ENCODE measurements around the gene RAB6B.

The RAB6B gene

GRCh38 chr3:133880886-133881455, 14.7 kb downstream of the RAB6B start:
- no peak for DNase-seq

GRCh38 chr3:133880287-133880686, 15.4 kb downstream of the RAB6B start:
- DNase-seq: no peak

DNA sequence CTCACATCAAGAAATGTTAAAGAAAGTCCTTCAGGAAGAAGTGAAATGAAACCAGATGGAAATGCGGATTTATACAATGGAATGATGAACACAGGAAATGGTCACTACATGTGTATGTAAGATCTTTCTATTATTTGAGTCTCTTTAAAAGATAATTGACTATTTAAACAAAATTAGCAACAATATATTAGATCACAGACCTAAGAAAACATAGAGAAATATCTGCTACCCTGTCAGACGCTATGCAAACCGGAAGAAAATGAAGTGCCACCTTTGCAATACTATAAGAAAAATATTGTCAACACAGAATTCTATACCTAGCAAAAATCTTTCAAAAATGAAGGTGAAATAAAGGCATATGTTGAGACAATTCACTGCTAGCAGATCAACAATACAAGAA, 17.2 kb downstream of the RAB6B start:
- DNase-seq: no peak

DNA sequence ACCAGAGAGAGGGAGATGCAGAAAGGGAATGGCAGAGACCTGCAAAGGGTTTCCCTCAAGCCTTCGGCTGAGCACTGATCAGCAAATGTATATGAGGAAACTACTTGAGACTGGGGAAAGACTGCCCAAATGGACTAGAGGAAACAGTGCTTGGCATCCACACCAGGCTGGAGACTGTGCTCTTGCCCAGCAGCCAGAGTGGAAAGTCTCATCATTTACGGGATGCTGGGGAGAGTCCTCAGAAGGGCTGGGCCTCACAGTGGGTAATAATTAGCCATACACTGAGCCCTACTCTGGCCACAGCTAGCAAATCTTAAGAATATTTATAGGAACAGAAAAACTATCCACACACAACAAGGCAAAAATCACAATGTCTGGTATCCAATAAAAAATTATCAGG, 18.5 kb downstream of the RAB6B start:
- no peak for DNase-seq

DNA sequence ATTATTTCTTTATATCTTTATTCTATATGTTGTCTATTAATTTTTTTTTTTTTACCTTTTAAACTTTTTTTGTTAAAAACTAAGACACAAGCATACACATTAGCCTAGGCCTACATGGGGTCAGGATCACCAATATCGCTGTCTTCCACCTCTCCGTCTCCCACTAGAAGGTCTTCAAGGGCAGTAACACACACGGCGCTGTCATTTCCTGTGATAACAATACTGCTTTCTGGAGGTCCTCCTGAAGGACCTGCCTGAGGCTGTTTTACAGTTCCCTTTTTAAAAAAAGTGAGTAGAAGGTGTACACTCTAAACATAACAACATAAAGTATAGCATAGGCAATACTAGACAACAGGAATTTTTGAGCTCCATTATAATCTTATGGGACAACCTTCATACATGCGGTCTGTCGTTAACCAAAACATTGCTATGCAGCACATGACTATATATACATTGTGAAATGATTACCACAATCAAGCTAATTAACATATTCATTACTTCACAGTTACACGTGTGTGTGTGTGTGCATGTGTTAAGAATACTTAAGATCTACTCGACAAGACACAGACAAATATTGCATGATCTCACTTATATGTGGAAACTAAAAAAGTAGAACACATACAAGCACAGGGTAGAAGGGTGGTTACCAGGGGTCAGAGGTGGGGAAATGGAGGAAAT, 20.8 kb downstream of the RAB6B start:
- no peak for DNase-seq

GRCh38 chr3:133874344-133874743, 21.3 kb downstream of the RAB6B start:
- DNase-seq: no peak

- DNase-seq: no peak
Measured at GRCh38 chr3:133872781-133873180, 22.9 kb downstream of the RAB6B start.

GRCh38 chr3:133872161-133872560, 23.5 kb downstream of the RAB6B start:
- DNase-seq: no peak

DNA sequence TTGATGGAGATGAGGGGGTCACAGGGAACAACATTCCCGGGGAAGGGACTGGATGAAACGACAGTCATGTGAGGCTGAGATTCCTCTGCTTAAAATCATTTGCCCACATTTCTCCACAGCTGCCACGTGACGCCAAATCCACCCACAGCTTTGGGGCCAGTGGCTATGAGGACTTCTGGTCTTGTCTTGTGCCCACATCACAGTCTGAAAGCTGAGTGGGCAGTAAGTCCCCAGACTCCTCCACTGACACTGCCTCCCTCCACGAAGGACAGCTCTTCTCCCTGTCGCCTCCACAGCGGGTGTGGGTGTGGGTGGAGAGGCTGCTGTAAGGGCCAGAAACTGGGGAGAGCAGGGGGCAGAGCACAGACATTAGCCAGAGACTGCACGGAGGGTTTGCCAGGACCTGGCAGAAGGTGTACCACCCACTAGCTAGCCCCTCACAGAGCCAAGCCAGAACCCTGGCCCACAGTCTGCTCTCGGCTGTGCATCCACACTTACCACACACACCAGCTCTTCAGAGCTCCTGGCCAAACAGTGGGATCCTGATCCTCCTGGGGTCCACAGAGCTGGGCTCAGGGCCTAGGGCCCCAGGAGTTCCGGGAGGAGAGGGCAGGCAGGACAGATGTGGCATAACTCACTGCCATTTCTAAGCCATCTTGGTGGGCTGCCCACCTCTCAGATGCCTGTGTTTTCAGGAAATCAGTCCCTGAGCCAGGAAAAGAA, 24.2 kb downstream of the RAB6B start:
- no peak for DNase-seq

DNA sequence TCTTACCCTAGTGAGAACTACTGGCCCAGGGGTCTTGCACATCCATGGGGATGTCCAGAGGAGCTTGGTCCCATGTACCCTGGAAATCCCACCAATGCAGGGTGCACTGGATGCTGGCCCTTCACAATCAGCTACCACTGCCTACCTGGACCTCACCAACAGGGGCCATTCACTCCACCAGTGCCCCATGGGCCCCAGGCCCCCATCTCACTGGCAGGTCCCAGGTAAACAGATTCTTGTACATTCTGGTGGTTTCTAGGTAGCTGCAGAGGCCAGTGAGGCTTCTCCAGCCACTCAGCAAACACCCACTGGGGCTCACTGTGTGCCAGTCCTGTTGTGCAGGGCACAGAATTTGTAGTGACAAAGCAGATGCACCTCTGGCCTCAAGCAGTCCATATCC, 24.9 kb downstream of the RAB6B start:
- no peak for DNase-seq

GRCh38 chr3:133869586-133869985, 26.1 kb downstream of the RAB6B start:
- DNase-seq: no peak

- no peak for DNase-seq
Measured at GRCh38 chr3:133868758-133869475, 26.8 kb downstream of the RAB6B start.

GRCh38 chr3:133868186-133868585, 27.5 kb downstream of the RAB6B start:
- DNase-seq: no peak

- DNase-seq: no peak
Measured at GRCh38 chr3:133866141-133866540, 29.5 kb downstream of the RAB6B start.

DNA sequence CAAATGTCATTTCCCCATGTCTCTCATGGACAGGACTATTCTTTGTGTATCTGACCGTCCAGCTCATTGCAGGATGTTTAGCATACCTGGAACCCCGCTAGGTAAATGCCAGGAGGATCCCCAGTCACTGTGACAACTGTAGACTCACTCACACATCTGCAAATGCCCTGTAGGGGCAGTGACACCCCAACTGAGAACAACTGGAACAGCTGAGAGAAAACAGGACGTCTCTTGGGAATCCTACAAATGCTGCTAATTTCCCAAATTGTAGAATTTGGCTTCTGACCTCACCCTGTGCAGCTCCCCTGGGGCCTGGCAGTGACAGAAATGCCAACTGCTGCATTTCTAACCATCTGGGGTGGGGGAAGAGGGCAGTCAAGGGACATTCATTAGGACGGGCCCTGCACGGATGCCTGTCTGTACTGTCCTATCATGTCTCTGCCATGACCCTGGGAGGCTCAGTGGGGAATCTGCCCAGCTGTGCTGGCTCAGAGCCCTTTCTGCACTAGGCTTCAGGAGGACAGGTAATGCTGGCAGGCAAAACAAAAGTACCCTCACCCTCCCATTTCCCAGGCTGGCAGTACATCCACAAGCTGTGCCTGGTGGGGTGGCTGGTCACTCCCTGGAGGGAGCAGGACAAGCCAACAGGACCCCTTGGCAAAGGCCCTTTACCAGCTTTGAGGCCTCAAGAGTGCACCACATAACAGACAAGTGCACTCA, 30.4 kb downstream of the RAB6B start:
- no peak for DNase-seq

DNA sequence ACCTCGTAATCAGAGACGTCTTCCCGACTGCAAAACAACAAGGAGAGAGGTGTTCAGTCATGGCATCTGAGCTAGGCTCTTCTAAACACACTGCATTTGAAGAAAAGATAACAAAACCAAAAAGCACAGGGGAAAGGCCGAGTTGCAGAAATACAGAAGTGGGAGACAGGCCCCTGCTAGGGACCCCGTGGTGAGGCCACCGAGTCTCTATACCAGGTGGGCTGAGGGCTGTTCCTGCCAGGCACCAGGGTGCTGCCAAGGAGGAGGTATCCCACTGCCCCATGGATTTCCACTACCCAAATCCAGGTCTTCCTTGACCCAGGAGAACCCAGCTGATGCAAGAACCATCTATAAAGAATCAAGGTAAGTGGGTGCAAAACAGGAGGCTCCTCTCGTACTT, 31.1 kb downstream of the RAB6B start:
- no peak for DNase-seq

DNA sequence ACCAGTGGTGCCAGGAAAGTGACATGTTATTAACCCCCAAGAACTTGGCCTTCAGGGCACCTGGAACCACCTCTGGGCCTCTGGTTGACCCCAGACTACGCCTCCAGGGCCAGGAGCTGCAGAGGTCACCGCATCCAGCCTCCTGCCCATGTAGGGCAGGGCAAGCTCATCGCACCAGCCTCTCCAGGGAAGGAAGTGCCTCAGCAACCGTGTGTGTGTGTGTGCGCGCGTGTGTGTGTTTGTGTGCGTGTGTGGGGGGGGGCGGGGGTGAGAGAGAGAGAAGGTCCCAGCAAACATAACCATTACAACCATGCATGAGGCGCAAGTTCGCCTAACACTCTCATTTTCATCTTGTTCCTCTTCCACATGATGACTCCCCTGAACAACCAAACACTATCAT, 31.8 kb downstream of the RAB6B start:
- no peak for DNase-seq

- no peak for DNase-seq
Measured at GRCh38 chr3:133862161-133862560, 33.5 kb downstream of the RAB6B start.

GRCh38 chr3:133860519-133860918, 35.2 kb downstream of the RAB6B start:
- DNase-seq: no peak

DNA sequence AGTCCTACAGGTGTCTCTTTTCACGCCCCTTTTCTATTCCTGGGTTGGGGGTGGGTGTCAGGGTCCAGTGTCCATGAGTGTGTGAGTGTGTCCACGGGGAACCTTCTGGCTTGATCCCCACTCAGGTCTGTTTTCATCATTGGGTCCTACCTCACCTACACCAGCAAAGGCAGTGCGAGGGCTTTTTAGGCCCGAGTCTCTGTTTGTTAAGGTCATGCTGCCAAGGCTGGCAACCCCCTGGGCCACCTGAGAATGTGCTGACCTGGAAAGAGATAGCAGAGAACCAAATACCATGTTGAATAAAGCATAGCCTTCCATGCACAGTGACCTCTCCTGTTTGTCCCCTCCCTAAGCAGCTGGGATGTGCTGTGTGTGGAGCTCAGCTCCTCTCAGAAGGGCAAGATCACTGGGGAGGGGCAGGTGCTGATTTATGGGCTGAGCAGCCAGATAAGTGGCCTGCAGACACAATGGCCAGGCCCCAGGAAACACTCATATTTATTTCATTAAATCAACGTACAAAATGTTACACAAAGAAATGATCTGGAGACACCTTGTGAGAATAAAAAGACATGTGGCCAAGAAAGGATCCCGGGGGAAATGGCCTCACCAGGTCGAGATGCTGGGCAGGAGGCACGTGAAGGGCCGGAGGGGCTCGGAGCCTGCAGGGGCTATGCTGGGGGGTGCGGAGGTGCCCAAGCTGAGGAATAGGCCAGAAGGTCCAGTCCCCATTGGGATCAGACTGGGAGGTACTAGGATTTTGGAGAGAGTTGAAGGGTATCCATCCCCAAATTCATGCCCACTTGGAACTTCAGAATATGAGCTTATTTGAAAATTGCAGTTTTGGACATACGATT, 36.1 kb downstream of the RAB6B start:
- no peak for DNase-seq

- no peak for DNase-seq
Measured at GRCh38 chr3:133857767-133858166, 37.9 kb downstream of the RAB6B start.

- DNase-seq: no peak
Measured at GRCh38 chr3:133856316-133856715, 39.4 kb downstream of the RAB6B start.

Data from stimulated activated CD4-positive, alpha-beta T cell treated with anti-CD3 and anti-CD28 coated beads, Interleukin-2, amount 100 ng/mL, for 24 hours (primary cell).